EH (cell line): ENCODE data around the gene FGD3.

Experiments
- DNase-seq: peaks from one replicate; pipeline ENCODE4 v3.0.0-alpha.2; 2015; ENCODE audit warnings: low read depth

Gene FGD3

GRCh38 chr9:93054758-93055704 lies 107.7 kb downstream of the FGD3 start:
- DNase-seq: no peak

DNA sequence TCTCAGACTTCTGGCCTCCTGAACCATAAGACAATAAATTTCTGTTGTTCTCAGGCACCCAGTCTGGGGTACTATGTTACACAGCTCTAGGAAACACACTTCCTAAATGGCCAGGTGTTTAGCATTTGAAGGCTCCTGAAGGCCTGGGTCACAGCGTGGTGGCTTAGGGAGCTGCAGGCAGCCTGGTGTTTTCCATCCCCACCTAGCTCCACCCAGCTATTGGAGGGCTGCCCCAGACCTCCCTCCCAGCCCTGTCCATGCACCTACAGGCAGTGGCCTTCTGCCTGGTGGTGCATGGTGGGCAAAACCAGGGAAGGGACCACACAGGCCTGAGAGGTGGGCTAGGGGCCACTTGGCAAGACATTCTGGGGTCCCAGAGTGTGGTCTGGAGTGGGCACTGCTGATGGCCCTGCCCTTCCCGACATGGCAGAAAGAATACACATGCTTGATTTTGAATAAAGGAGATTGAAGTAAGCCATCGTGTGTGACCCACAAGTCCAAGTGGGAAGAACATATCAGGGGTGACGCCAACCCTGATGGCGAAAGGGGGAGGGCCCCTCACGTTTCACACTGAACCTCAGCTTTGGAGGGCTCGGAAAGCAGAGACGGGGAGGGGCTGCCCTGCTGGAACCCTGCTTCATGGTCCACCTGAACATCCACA lies 109.8 kb downstream of the FGD3 start:
- DNase-seq: no peak

DNA sequence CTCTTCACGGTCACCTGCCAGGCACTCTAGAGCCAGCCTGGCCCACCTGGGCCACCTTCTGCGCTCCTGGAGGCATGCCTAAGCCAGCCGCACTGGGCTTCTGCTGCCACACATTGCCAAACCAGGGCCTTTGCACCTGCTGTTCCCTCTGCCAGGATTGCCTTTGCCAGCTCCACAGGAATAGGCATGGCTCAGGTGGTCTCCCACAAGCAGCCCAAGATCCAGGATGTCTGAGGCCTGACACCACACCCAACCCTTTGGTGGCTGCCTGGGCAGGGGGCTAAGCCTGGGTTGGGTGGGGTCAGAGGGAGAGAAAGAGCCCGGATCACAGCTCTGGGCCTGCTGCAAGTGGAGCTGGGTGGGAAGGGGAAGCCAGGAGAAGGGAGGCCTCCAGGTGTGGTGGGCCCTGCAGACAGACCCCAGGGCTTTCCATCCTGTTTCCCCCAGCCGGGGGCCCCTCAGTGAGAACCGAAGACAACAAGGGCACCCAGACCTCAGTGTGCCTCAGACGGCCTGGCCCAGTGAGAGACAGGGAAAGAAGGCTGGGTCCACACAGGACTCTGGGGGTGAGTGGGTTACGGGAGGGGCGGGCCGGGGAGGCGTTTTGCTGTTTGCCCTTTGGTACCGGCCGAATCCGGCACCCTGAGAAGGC lies 110.5 kb downstream of the FGD3 start:
- DNase-seq: no peak

GRCh38 chr9:93058355-93059010 lies 111.2 kb downstream of the FGD3 start, which contains the start of gene SUSD3:
Gene SUSD3 (plus strand): TSS chr9:93058701. CDS start chr9:93058743, 42 bp downstream.
- DNase-seq: peak; percentile 29

DNA sequence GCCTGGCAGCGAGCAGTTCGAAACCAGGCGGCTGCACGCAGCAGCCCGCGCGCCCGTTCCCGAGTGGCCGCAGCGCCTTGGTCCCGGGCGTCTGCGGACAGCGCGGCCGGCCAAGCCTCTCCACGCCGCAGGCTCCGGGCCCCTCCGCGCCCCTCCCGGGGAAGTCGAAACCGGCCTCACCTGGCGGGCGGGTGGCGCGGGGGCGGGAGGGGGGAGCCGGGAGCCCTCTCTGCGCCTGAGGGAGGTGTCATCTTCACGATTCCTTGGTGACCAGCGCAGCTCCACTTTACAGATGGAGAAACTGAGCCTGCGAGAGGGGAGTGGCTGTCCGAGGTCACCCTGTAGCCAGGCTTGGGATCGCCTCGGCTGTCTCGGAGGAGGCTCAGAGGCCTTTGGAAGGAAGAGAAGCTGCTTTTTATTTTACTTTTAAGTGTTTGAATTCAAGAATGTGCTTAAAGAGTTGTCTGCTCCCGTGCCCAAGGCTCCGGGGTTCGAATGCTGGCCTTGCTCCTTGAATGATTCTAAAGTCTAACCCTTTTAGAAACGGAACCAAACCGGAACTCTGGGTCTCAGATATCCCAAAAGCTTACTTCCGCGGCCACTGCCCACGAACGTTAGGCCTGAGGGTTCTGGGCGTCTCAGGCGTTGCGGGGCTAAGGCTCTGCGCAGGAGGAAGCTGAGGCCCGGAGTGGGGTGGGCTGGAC lies 111.8 kb downstream of the FGD3 start:
- DNase-seq: no peak

- DNase-seq: no peak
Observed at GRCh38 chr9:93059715-93060578, 112.6 kb downstream of the FGD3 start.

DNA sequence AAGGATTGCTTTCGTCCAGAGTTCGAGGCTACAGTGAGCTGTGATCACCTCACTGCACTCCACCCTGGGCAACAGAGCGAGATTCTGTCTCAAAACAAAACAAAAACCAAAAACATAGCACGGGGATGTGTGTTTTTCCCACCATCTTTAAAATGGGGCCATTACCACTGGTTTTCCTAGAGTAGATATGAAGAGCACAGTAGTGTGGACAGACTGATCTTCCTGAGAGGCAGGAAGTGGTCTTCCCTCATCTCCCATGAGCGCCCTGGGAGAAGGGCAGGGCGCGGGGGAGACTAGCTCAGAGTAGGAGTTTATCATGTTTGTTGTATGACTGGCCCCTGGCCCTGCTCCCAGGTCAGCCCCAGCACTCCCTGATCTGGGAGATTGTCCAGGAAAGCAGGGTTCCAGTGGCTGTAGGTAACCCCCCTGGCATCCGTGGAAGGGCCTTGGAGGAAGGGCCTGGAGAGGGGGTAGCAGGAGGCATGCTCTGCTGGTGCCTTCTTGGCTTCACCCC lies 113.5 kb downstream of the FGD3 start:
- DNase-seq: peak; percentile 79

- no peak for DNase-seq
Observed at GRCh38 chr9:93061260-93061751, 114.0 kb downstream of the FGD3 start.

DNA sequence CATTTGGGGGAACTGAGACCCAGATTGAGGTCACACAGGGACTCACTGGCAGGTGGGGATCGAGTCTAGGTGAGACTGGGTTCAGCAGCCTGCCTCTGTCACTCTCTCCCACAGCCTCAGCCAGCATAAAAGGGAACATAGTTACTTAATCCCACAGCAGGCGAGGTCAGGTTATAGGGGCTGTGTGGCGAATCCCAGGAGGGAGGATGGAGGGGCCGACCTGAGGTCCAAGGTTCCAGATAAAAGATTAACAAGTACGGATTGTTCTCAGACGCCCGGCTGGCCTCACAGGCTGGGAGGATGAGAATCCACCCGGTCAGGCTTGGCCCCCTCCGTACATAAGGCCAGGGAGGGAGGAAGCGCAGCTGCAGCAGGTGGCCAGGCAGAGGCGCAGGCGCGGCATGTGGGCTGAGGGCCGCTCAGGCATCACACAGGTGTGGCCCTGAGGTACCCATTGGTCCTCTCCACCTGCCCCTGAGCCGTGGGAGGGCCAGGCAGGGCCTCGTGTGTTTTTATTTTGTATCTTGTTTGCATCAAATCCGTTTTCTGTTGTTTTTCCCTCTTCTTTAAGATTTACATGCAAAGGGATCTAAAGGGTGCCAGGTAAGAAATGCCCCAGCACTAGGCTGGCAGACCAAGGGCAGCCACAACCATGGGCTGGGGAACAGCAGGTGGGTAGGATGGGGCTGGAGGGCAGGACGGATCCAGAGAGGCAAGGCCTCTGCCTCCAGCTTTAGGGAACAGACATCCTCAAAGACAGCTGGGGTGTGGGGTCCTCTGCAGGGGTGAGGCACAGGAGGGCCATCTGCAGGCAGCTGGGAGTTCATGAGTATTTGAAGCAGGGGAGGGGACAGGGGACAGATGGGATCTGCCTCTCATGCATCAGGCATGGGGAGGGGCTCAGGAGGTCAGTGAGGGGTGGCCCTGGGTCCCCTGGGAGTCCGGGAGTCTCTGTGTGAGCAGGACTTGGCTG lies 114.8 kb downstream of the FGD3 start:
- no peak for DNase-seq

DNA sequence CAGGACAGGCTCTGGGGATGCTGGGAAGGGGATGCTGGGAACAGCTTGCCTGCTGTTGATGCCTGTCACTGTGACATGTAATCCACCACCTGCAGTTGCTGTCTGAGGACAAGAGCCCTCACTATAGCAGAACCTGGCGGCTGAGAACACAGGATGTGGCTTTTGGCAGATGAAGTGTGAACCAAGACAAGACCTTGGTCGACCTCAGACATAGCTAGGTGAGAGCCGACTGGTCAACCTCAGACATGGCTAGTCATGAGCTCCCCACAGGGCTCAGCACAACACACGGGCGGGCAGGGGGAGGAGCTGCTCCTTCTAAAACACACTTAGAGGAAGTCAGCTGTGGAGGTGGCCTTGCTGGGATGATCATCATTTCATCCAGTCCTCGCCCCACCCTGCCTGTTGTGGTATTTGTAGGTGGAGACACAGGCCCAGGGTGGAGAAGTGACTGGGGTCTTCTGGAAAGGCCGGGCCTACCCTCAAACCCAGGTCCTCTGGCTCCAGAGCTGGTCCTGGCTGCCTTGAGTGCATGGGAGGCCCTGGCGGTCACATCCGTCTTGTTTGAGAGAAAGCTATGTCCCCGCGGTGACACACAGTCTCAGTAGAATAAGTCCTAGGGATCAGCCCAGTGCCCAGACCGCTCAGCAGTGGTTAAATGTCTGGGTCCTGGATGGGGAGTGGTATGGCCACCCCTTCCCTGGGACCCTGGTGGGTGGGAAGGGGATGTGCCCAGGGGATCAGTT lies 117.2 kb downstream of the FGD3 start:
- no peak for DNase-seq

GRCh38 chr9:93065135-93065720 lies 117.9 kb downstream of the FGD3 start:
- no peak for DNase-seq

- DNase-seq: no peak
Observed at GRCh38 chr9:93066978-93067603, 119.8 kb downstream of the FGD3 start.

DNA sequence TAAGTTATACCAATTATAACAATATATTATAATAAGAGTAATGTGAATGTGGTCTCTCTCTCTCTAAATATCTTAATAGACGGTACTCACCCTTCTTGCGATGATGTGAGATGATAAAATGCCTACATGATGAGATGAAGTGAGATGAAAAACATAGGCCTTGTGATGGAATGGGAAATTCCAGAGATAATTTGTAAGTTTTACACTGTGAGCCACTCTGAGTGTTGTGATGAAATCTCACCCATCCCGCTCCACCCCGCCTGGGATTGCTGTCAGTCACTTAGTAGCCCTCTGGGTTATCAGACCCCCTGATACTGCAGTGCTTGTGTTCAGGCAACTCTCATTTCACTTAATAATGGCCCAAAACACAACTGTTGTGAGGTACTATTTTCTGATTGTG lies 121.6 kb downstream of the FGD3 start:
- DNase-seq: no peak

DNA sequence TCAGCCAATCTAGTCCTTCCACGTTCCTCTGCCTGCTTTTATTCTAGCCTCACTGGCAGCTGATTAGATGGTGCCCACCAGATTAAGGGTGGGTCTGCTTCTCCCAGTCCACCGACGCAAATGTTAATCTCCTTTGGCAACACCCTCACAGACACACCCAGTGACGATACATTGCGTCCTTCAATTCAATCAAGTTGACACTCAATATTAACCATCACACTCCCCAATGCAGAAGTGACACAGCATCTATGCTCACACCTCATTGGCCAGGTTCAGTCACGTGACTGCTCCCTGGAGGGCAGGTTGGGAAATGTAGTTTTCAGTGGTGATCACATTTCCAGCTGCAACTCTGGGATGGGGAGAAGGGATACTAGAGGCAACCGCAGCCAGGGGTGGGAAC lies 124.1 kb downstream of the FGD3 start:
- DNase-seq: peak; percentile 44

DNA sequence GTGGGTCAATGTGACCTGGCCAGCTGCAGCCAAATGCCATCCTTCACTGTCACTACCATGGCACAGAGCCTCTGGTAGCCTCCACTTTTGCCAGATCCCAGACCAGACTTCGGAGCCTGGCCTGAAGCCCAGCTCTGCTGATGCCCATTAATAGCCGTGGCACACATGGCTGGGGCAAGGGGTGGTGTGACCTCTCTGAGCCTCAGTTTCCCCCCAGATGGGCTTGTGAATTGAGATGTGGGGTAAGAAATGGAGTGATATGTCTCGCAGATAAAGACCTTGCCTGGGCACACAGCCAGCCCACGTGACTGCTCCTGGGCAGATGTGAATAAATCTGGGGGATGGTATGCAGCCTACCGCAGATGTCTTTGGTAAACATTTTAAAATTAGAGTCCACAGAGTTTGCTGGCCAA lies 125.1 kb downstream of the FGD3 start:
- peak; percentile 52 for DNase-seq

DNA sequence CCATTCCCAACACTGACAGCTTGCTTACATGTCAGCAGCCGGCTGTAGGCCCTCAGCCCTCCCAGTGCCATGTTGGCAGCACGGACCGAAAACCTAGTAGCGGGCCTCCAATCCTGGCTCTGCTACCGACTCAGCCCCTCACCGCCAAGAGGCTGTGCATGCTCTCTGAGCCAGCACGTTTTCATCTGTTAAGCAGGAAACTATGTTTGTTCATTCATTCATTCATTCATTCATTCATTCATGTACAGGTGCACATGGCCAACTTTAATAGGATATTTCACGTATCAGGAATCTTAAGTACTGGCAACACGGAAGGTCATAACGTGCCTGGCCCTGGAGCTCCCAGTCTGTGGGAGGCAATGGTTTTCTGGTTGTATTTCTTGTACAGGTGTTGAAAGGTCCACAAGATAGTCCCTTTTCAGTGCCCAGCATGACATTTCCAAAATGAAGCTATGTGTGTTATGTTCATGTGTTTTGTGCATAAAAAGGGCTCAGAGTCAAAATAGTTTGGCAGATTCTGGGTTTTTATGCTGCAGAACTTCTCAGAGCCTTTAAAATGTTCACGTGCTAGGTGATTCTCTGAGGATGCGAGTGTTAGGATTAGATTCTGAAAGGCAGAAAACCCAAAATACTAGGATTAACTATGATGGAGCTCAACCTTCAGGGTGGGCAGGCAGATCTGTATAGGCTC lies 128.9 kb downstream of the FGD3 start:
- no peak for DNase-seq

- DNase-seq: no peak
Observed at GRCh38 chr9:93076792-93077128, 129.4 kb downstream of the FGD3 start.
